Fibroblast of skin of right biceps (primary cell): ENCODE measurements around the gene WSCD2.
A peak's percentile ranks its signal among the peaks of the same experiment; 100 is the strongest.
"Not testable (repeated sequence)": the region's sequence is repeated elsewhere in the genome, so short reads cannot be mapped to it uniquely, and the experiment has no call there.

Source experiments
- DNase-seq: peaks from one replicate; pipeline ENCODE4 v3.0.0-alpha.2; 2013

The WSCD2 gene

DNA sequence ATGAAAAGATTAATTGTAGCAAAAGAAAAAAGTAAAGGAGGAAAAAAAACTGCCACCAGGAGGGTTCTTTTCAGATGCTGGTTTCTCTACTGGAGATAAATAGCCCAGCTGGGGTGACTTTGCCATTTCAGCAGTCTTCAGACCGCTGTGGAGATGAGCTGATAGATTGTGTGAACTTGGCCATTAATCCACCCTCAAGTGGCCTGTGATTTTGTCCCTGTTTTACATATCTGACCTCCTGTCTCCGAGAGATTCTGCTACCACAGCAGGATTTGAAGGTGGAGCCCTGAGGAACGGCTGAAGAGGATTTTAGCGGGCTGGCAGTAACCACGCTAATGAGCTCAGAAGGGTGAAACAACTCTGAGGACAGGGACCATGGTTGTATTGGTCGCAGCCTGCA is 72.7 kb downstream of the WSCD2 start:
- no peak for DNase-seq

DNA sequence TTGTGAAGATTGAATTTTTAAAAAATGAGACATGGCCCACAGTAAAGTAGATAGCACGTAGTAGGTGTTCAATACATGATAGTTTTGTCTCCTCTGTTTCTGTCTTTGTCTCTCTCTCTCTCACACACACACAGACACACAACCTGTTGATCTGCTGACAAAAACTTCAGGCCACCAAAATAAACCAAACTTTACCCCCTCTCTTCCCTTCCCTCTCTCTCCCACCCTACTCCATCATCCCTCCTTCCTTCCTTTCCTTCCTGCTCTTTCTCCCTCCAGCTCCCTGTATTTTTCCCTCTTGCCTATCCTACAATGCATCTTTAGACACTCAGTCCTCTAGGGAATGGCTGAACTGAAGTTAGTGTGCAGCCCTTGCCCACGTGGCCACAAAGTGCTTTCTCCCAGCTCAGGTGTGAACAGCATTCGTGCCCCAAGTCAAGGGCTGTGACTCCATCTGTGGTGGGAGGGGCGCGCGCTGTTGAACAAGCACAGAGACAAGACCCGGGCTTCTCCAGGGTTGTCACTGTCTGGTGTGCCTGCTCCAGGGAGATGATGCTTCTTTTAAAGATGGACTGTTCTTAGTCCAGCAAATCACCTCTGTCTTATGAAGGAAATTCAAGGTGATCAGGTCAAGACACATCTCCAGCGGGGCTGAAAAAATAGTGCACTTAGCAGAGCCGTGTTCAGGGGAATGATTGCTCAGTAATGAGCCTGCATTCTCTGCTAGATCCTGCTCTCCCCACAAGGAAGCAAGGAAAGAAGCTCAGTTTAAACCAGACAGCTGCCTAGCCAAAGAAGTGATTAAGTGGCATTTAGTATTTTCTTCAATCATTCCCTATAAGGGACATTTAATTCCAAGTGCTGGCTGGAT is 75.3 kb downstream of the WSCD2 start:
- DNase-seq, result no peak

DNA sequence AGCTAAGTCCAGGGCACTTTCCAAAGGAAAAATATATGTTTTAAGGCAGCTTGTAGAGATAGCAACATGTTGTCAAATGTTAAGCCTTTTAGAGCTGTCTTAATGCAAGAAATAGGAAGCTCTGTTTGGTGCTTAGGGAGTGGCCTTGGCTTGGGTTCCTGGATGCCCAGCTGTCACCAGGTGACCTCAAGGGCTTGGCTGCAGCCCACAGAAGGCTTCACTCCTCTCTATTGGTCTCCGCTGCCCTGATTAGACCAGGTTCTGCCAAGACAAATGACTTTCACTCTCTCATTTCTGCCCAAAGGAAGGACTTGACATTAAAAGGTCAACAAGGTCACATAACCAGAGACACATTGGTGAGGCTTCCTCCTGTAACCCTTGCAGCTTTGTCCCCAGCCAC is 76.8 kb downstream of the WSCD2 start:
- DNase-seq, result no peak

DNA sequence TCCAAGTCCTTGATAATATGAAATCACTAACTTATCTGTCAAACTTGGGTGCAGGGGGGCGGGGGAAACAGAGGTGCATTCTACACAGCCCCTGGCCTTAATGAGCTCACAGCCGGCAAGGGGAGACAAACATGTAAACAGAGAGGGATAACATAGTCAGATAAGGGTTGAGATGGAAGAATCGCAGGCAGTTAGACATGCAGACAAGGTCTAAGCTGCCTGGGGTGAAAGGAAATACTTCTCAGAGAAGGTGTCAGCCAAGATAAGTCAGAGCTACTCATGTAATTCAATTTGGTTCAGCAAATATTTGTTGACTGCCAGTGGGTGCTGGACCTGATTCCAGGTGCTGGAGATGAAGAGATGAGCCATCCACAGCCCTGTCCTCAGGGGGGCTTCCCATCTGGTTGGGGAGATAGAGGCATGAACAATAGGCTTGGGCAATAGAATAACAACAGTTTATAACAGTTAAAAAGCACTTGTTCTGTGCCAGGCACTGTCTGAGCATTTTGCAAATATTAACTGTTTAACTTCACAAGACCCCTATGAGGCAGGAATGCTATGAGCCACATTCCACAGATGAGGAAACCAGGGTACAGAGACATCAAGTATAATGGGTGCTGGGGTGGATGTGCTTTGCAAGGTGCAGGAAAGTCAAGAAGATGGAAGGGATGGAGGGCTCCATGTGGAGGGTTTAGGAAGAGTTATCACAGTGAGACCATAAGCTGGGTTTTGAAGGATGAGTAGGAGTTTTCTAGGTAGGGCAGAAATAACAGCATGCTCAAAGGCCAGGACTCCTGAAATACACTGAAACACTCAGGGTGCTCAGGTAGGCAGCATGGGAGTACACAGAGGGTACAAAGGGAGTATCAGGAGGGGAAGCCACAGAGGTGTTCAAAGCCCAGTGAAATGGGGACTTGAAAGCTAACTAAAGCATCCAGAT is 79.0 kb downstream of the WSCD2 start:
- no peak for DNase-seq

DNA sequence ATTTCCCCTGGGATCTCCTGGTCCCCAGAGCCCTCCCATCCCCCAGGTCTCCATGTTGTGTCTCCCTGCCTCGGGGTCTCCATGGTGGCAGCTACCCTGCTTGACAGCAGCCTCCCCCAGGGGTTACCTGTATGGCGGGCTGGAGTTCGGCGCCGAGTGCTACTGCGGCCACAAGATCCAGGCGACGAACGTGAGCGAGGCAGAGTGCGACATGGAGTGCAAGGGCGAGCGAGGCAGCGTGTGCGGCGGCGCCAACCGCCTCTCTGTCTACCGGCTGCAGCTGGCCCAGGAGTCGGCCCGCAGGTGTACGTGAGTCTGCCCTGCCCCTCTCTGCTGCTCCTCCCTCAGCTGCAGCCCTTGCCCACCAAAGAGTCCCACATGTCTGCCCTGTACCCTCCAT is 80.9 kb downstream of the WSCD2 start:
- DNase-seq, result no peak

DNA sequence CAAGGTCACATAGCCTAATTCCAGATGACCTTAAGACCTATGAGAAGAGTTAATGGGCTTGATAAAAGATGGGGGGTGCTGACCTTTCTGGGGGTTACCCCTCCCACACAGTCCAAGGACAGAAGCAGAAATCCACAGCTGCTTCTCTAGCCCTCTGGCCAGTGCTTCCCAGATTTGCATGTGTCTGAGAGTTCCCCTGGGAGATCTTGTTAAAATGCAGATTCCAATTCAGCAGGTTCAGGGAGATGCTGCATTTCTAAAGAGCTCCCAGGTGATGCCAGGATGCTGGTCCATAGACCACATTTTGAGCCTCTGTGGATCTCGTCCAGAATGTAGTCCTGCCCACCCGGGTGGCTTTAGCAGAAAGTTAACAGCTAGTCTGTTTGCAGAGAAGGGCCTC is 82.1 kb downstream of the WSCD2 start:
- DNase-seq, result no peak

DNA sequence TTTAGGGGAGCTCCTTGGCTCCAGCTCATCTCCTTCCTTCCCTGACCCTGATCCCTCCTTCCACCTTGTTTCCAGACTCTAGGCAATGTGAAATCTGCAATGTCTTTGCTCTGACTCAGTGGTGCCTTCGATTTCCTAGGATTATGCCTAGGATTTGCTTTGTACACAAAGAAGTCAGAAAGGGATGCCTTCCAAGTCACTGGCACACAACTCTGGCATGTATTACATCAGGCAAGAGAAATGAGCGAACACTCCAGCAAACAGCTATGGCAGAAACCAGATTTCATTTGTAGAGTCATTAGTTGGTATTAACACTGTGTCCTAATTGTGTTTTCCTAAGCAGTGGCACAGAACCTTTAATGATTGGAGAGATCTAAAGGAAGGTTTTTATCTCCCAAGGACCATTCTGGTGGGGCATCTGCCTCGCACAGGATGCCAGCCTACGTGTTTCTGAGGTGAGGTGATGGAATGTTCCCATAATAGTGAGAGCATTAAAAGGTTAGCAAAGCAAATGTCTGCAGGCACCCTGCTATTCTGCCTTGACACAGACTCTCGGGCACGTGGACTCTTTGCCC is 84.9 kb downstream of the WSCD2 start:
- DNase-seq, result no peak

DNA sequence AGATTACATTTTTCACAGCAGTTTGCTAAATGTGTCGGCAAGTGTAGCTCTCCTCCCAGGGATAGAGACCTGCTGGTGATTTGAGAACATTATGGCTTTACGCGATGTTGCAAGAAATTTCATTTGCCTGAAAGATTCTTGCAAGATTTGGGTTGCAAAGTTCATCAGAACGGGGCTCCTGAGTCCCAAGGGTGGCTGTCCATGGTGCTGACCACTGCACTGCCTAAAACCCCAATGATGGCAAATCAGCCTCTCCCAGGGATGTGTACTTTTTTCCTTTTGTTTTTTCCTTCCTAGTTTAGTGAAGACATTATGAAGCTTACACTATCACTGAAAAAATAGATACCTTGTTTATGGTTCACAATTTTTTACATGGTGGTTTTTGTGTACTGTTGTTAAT is 85.4 kb downstream of the WSCD2 start:
- peak; percentile 28 for DNase-seq

DNA sequence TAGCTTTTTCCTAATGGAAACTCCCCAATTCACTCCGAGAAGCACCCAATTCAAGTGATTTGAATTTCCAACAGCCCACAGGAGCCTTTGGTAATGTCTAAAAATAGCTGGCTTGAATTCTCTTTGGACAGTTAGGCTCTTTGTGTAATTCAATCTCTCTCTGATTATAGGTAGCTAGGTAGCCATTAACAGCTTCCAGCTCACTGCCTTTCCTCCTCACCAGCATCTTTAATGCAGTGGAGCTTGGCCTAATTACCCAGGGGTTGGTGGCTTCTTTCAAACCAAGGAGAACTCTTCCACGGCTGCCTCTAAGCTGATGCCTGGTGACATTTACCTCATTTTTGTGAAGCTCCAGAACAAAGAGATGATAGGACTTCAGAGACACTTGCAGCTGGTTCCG is 86.4 kb downstream of the WSCD2 start:
- DNase-seq, result no peak

DNA sequence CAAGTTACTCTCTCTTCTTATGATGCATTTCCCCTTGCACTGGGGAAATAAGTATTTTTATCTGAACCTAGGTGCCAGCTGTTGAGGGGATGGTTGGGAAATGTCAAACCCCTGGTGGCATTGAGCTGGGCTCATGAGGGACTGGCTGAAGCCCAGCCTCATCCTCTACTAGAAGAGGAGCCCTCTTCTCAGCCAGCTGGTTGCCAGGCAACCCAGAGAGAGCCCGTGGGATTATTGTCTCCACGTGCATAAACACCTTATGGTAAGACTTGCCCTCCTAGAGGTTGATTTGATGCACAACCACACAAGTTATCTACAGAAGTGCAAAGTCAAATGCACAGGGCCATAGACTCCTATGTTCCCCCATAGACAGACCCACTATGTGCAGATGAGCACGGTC is 89.8 kb downstream of the WSCD2 start:
- DNase-seq, result no peak

DNA sequence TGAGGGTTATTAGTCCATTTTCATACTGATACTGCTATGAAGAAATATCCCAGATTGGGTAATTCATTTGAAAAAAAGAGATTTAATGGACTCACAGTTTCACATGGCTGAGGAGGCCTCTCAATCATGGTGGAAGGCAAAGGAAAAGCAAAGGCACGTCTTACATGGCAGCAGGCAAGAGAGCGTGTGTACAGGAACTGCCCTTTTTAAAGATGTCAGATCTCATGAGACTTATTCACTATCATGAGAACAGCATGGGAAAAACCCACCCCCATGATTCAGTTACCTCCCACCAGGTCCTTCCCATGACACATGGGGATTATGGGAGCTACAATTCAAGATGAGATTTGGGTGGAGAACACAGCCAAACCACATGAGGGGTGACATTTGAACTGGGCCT is 96.0 kb downstream of the WSCD2 start:
- DNase-seq, result not testable (repeated sequence)

DNA sequence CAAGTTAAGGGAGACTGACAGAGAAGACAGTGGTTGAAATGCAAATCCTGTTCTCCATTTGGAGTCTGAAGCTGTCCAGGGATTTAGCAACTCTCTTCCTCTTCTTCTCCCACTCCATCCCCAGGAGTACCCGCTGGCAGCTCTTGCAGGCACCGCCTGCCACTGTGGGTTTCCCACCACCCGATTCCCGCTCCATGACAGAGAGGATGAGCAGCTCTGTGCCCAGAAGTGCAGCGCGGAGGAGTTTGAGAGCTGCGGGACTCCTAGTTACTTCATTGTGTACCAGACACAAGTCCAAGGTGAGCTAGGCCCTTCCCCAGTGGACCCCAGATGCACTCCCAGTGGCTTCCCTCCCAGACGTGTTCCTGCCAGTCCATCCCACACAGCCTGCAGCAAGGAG is 97.8 kb downstream of the WSCD2 start:
- no peak for DNase-seq

DNA sequence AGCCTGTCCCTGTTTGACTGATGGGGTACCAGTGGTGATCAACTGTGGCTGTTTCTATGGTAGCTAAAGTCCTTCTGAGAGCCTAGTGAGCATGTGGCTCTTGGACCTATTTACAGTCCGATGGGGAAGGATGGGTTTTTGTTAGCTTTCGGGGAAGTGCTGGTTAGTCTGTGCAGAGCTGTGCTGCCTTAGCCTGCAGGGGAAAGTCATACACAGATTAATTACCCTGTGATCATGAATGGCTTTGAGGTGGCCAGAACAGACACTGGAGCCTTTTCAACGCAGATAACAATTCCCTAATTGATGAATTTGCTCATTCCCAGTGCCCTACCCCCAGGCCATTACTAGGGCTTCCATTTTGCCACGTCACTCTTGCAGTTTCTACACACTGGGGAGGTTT is 99.7 kb downstream of the WSCD2 start:
- no peak for DNase-seq

DNA sequence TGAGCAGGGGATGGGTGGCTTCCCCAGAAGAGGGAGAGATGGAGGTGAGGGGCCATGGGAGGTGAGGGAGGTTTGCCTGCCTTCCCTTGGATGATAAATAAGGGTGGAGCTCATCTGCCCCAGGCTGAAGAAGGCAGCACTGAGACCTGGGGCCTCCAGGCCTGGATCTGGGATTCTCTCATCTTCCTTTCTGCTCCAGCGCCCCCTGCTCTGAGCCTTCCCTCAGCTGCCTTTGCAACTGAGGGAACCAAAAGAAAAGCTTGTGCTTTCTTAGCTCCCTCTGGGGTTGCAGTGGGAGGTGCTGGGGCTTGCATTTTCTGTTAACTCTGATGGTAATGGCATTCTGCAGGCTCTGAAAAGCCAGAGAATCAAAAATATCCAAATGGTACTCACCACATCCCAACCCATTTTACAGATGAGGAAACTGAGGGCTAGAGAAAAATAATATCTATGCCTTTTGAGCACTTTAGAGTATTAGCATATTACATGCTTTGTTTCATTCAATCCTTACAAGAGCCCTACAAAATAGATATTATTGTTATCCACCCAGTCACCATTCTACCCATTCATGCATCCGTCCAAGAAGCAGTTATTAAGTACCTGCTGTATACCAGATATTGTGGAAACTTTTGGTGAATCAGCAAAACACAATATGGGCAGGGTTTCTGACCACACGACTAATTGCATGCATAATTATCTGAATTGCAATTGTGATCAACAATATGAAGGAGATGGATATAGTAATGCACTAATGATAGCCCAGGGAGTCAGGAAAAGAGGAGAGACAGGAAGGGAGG is 102.2 kb downstream of the WSCD2 start:
- DNase-seq, result no peak

DNA sequence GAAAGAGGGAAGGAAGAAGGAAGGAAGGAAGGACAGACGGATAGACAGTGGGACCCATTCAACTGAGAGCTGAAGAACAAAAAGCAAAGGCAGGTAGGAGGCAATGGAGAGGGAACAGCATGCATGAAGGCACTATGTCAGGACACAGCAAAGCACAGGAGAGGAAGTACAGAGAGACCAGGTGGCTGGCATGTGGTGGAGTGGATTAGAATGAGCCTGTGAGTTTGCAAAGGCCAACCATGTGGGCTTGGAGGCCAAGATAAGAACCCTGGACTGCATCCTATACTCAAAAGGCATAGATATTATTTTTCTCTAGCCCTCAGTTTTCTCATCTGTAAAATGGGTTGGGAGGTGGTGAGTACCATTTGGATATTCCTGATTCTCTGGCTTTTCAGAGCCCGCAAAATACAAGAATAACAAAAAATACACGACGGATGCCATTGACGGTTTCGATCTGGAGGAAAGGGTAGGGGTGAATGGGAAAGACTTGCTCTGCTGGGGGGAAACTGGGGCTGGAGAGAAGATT is 102.9 kb downstream of the WSCD2 start:
- no peak for DNase-seq

DNA sequence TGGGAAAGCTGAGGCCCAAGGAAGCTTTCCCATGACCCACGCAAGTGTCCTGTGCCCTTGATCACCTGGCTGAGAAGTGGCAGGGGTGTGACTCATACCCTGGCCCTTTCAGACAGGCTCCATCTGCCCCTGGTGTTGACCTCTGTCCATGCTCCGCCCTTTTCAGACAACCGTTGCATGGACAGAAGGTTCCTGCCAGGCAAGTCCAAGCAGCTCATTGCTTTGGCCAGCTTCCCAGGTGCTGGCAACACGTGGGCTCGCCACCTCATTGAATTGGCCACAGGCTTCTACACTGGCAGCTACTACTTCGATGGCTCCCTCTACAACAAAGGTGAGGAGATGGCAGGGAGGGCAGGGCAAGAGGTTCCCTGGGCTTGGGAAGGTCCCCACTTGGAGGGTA is 103.5 kb downstream of the WSCD2 start:
- DNase-seq, result no peak

DNA sequence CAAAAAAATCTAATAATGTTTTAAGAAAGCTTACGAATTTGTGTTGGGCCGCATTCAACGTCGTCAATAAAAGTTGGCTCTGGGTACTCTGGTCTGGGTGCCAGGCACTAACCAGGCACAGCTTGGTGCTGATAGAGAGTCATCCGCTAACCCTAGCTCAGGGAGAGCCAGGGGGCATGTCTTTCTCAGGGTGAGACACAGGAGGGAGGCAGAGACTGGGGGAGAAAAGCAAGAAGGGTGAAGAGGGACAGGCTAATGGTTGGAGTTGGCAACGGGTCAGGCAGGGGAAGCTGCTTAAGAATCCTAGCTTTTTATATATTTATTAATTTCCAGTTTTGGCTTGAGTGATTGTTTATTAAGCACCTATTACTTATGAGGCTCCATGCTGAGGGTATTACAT is 105.1 kb downstream of the WSCD2 start:
- no peak for DNase-seq

DNA sequence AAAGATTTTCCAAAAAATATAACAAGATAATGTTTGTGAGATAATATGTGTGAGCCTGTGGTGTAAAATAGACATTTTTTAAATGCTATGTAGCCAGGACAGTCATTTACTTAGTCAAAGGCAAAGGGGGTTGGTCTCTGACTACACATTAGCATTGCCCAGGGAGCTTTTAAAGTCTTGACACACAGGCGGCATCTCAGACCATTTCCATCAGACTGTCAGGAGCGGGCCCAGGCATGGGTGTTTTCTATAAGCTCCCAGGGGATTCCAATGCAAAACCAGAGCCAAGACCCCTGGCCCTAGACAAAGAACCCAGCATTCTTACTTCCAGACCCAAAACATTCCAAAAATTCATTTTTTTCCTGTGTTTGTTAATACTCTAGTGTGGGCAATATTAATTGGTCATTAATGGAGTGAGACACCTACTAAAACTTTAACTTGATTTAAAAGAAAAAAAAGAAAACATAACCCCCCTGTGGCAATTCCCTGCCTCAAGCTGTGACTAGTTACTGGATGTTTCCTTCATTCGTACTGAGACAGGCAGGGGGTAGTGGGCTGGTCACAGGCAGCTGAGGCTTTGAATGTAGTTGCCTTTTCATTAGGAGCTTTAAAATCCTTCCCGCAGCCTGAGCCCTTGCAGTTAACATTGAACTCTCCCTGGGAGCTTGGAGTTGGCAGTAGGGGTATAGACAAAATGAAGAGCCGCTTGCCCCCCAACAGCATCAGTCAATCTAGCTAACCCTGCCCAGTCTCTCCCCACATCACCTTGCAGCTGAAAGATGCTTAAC is 106.3 kb downstream of the WSCD2 start:
- DNase-seq, result no peak

DNA sequence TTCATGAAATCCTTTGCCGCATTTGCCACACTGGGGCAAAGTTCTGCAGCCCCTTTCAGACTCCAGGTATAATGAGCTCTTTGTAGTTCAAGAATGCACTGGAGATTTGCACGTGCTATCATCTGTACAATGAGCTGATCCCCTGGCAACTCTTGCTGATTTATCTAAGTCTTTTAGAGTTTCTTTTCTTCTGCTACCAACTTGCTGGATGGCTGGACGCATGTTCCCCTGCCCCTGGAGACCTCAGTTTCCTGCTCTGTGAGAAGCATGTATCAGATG is 106.8 kb downstream of the WSCD2 start:
- no peak for DNase-seq

DNA sequence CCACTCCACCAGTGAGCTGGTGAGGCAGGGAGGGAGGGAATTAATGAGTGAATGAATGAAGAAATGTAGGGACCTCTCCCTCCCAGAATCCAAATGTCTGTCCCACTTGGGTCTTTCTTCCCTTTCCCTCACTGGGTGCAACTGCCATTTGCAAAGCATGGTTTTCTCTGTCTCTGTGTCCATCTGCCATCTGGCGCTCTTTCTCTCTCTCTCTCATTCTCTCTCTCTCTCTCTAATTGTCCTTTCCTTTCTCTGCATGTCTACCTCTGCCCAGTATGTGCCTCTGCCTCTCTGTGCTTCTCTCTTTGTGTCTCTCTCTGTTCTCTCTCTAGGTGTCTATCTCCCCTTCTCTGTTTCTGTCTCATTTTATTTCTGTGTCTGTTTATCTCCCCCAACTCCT is 107.3 kb downstream of the WSCD2 start:
- no peak for DNase-seq

DNA sequence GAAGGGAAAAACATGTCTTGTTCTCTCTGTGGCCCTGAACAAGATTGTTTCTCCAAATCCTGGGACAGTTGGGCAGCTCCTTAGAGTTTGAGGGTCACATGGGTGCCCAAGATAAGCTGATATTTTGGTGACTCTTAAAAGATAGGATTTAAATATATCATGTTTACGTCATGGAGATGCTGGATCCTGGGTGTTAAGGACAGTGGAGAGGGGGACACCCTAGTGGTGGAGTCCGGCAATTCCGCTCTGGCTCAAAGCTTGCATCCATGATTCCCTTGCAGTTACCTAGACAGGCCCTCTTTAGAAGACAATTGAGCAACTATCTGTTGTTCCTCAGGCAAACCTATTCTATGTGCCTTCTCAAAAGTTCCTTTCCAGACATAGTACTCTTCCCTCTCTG is 108.2 kb downstream of the WSCD2 start:
- no peak for DNase-seq

DNA sequence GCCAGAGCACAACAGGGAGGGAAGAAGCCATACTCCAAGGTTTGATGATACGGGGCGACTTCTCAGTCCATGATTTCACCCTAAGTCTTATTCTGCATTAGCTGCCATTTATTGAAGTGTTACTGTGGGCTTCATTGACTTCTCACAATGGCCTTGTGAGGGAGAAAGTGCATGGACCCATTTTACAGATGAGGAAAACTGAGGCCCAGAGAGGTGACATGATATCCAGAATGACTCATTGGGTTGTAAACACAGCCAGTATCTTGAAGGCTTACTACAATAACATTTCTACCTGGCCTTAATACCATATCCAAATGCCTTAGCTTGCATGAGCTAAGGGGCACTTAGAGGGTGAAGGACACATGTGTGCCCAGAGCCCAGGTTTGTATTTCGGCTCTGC is 109.4 kb downstream of the WSCD2 start:
- DNase-seq, result no peak
